ENCODE results near the gene ZBTB40. TPM values are rescaled to one million over a fixed set of nuclear protein-coding genes. Genes with fewer than 3 reads are reported as not detected.

Gene ZBTB40
- total RNA-seq, 1 experiment from 2014 or later = 11.5 TPM

GRCh38 chr1:22451702-22452480 lies at the start of gene ZBTB40 (continued):
- TF ChIP-seq, protein P1, sequence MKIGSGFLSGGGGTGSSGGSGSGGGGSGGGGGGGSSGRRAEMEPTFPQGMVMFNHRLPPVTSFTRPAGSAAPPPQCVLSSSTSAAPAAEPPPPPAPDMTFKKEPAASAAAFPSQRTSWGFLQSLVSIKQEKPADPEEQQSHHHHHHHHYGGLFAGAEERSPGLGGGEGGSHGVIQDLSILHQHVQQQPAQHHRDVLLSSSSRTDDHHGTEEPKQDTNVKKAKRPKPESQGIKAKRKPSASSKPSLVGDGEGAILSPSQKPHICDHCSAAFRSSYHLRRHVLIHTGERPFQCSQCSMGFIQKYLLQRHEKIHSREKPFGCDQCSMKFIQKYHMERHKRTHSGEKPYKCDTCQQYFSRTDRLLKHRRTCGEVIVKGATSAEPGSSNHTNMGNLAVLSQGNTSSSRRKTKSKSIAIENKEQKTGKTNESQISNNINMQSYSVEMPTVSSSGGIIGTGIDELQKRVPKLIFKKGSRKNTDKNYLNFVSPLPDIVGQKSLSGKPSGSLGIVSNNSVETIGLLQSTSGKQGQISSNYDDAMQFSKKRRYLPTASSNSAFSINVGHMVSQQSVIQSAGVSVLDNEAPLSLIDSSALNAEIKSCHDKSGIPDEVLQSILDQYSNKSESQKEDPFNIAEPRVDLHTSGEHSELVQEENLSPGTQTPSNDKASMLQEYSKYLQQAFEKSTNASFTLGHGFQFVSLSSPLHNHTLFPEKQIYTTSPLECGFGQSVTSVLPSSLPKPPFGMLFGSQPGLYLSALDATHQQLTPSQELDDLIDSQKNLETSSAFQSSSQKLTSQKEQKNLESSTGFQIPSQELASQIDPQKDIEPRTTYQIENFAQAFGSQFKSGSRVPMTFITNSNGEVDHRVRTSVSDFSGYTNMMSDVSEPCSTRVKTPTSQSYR (CRISPR knock-in tag; IDR thresholded peaks at IDR 0.05) = no peak
- no peak for TF ChIP-seq ZBTB21 (CRISPR knock-in tag; IDR thresholded peaks at IDR 0.05; ENCODE audit: borderline replicate concordance)
- peak; percentile 74; the same call in 1 of the 2 replicates for TF ChIP-seq FOXP1 (CRISPR knock-in tag; IDR thresholded peaks at IDR 0.05; ENCODE audit: borderline replicate concordance)
- peak; percentile 93 for TF ChIP-seq TEAD1 (CRISPR knock-in tag; IDR thresholded peaks at IDR 0.05)
- peak; percentile 90; the same call in 1 of the 2 replicates for TF ChIP-seq MYBL2 (CRISPR knock-in tag; IDR thresholded peaks at IDR 0.05)
- TF ChIP-seq ZNF232 (CRISPR knock-in tag; IDR thresholded peaks at IDR 0.05) = peak; percentile 55; the same call in 1 of the 2 replicates
- TF ChIP-seq, protein P2, sequence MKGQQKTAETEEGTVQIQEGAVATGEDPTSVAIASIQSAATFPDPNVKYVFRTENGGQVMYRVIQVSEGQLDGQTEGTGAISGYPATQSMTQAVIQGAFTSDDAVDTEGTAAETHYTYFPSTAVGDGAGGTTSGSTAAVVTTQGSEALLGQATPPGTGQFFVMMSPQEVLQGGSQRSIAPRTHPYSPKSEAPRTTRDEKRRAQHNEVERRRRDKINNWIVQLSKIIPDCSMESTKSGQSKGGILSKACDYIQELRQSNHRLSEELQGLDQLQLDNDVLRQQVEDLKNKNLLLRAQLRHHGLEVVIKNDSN (CRISPR knock-in tag; IDR thresholded peaks at IDR 0.05) = peak; percentile 99
- peak; percentile 22; the same call in 1 of the 2 replicates for TF ChIP-seq ETV6 (CRISPR knock-in tag; IDR thresholded peaks at IDR 0.05)
- peak; percentile 72; the same call in 1 of the 2 replicates for TF ChIP-seq NR2C2 (CRISPR knock-in tag; IDR thresholded peaks at IDR 0.05)
- peak; percentile 69 for TF ChIP-seq NFYB (CRISPR knock-in tag; conservative IDR thresholded peaks at IDR 0.05; ENCODE audit: low read depth)
- TF ChIP-seq TEAD4 (CRISPR knock-in tag; IDR thresholded peaks at IDR 0.05) = 0 out of 2 replicates have a peak, but pooled peaks have one; percentile 71
- no peak for TF ChIP-seq ELF4 (CRISPR knock-in tag; IDR thresholded peaks at IDR 0.05; ENCODE audit: low read depth)
- TF ChIP-seq EMX1 (CRISPR knock-in tag; IDR thresholded peaks at IDR 0.05) = no peak

DNA sequence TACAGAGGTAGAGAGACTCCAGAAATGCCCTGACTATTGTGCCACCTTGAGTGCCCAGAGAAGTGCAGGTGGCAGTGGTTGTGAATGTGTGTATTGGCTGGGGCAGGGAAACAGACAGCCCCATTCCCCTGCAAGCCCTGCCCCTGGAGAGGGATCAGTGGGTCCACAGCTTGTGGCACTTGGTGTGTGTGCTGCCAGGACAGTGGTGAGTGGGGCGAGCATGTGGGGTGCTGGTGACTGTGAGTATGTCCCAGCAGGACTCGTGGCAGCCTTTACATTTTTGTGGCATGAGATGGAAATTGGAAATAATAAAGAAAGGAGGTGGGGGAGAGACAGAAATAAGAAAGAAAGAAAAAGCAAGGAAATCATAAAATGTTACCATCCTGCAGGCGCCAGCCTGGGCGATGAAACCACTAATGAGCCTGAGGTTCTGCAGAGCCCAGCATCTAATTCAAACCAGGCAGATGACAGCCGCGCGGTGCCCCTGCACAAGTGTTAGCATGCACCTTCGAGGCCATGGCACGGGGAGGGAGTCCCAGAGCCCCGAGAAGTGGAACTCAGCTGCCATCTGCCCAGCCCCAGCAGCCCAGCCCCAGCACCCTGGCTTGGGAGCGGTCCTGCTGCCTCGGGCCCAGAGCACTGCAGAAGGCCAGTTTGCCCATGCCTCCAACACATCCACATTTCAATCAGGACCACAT lies 49.1 kb upstream of the ZBTB40 start:
- Mint-ChIP-seq H3K27me3 (ENCODE audit: low read depth) (no peaks in the 10 kb centered on the region), H3K36me3 (no peaks in the 10 kb centered on the region), H3K4me3 (no peak overlapping the region), H3K9me3 (no peaks in the 10 kb centered on the region), H3K27ac (no peak overlapping the region; the same call in 1 of the 2 replicates), H3K4me1 (0 out of 2 replicates have a peak, but pooled peaks cover 6% of the 10 kb centered on the region)
- POLR2A ChIA-PET = no interaction called here
- CTCF ChIA-PET = interaction anchor here (0.8 to 2.1 kb wide), 4 partner anchors 10 to 302 kb away, joined by 3 to 7 read pairs (median 4); no protein-coding TSS in a partner anchor
- TF ChIP-seq RORB (CRISPR knock-in tag; IDR thresholded peaks at IDR 0.05) (no peak), OVOL2 (CRISPR knock-in tag; IDR thresholded peaks at IDR 0.05; ENCODE audit: borderline replicate concordance) (no peak), MYBL2 (CRISPR knock-in tag; IDR thresholded peaks at IDR 0.05) (no peak), ZNF416 (CRISPR knock-in tag; IDR thresholded peaks at IDR 0.05) (no peak), TP53 (CRISPR knock-in tag; IDR thresholded peaks at IDR 0.05) (no peak), USF2 (CRISPR knock-in tag; IDR thresholded peaks at IDR 0.05) (no peak), GABPB1 (CRISPR knock-in tag; IDR thresholded peaks at IDR 0.05) (no peak), ATF1 (CRISPR knock-in tag; IDR thresholded peaks at IDR 0.05) (no peak), NFE2L1 (CRISPR knock-in tag; IDR thresholded peaks at IDR 0.05) (no peak), ATF3 (CRISPR knock-in tag; conservative IDR thresholded peaks at IDR 0.05) (no peak)
- DNase-seq (ENCODE audit: low spot score) = no peak
- ATAC-seq = no peak
